Epithelial cell of proximal tubule (primary cell): ENCODE measurements around the gene PDE2A. TPM values are rescaled to one million over a fixed set of nuclear protein-coding genes. Genes with fewer than 3 reads are reported as not detected.

ENCODE experiments used
- DNase-seq: peaks from one replicate; pipeline ENCODE4 v3.0.0-alpha.2; 2011; ENCODE audit warnings: low read depth
- H3K4me3 ChIP-seq: 2 replicates; pipeline ENCODE4 v1.5.1; 2011; ENCODE audit warnings: low read depth, mild to moderate bottlenecking, low read length
- CTCF ChIP-seq: conservative IDR thresholded peaks from 2 replicates; pipeline ENCODE4 v1.5.1; 2012; ENCODE audit warnings: low read depth, mild to moderate bottlenecking, low read length
- total RNA-seq: library from RNA; depleted of rRNA; stranded (reverse); fragments of >200 nt; gene quantifications from 2 replicates; pipeline ENCODE4 v1.2.3, GENCODE V29; 2015

The PDE2A gene
- total RNA-seq, 1 donor from 2014 or later = 0.69 TPM

GRCh38 chr11:72692498-72693237, 18.4 kb upstream of the PDE2A start:
- TF ChIP-seq CTCF = no peak
- no peak overlapping the region for H3K4me3 ChIP-seq
- no peak for DNase-seq

GRCh38 chr11:72690166-72690565, 15.9 kb upstream of the PDE2A start:
- no peak for DNase-seq
- no peak for TF ChIP-seq CTCF
- H3K4me3 ChIP-seq = no peak overlapping the region

GRCh38 chr11:72688929-72689328, 14.7 kb upstream of the PDE2A start:
- no peak overlapping the region for H3K4me3 ChIP-seq
- DNase-seq = no peak
- TF ChIP-seq CTCF = no peak

GRCh38 chr11:72688486-72688885, 14.3 kb upstream of the PDE2A start:
- no peak for DNase-seq
- no peak for TF ChIP-seq CTCF
- no peak overlapping the region for H3K4me3 ChIP-seq

- no peak for TF ChIP-seq CTCF
- DNase-seq = no peak
- no peak overlapping the region for H3K4me3 ChIP-seq
These were observed 13.1 kb upstream of the PDE2A start for GRCh38 chr11:72687326-72687725.

- no peak for TF ChIP-seq CTCF
- H3K4me3 ChIP-seq = no peak overlapping the region
- DNase-seq = no peak
These were observed 12.5 kb upstream of the PDE2A start for GRCh38 chr11:72686639-72687220.
